IMR-90 (cell line): Measurements from ENCODE around the gene SLC4A1. TPM values are rescaled to one million over a fixed set of nuclear protein-coding genes. Genes with fewer than 3 reads are reported as not detected.

Source experiments
- ATAC-seq: fragments of 200-7000 bp; cut with Tn5 transposase; 2 replicates; pipeline ENCODE4 v1.9.1; 2020; ENCODE audit warnings: low read depth, mild to moderate bottlenecking, moderate library complexity
- BruUV-seq: library from RNA; stranded (reverse); fragments of 400-500 nt; replicated peaks from 2 replicates; lab custom pipeline; 2021; lab: Mats Ljungman, UMichigan
- CTCF ChIA-PET: fragments of 300-600 bp; formaldehyde crosslinking; extraction: SDS; loops from one replicate; lab custom pipeline; 2021; ENCODE audit warnings: antibody characterized with exemption; lab: Yijun Ruan, JAX
- POLR2A ChIA-PET: fragments of 300-600 bp; sonication (Branson Sonifier 250); formaldehyde crosslinking; loops from one replicate; lab custom pipeline; 2022; ENCODE audit warnings: antibody characterized with exemption; ENCODE audit not compliant: unreplicated experiment; lab: Charles Lee
- DNase-seq: peaks from one replicate; pipeline ENCODE4 v3.0.0; 2013
- H2AFZ ChIP-seq: replicated peaks from 2 replicates; pipeline ENCODE3; 2013; ENCODE audit warnings: low read length, mild to moderate bottlenecking; ENCODE audit not compliant: poor library complexity
- H2AK5ac ChIP-seq: 2 replicates; pipeline ENCODE4 v1.6.1; 2013; ENCODE audit warnings: low read depth, low read length, inconsistent platforms
- H2AK9ac ChIP-seq: replicated peaks from 2 replicates; pipeline ENCODE3; 2013; ENCODE audit warnings: mild to moderate bottlenecking, low read depth, low read length, moderate library complexity; ENCODE audit not compliant: poor library complexity
- H2BK120ac ChIP-seq: 2 replicates; pipeline ENCODE4 v1.6.1; 2013; ENCODE audit warnings: low read depth, low read length, inconsistent platforms
- H2BK15ac ChIP-seq: 3 replicates; pipeline ENCODE4 v1.6.1; 2013; ENCODE audit warnings: low read depth, low read length, inconsistent platforms
- H2BK20ac ChIP-seq: 2 replicates; pipeline ENCODE4 v1.6.1; 2013; ENCODE audit warnings: low read depth, mild to moderate bottlenecking, inconsistent platforms, low read length, moderate library complexity
- H2BK5ac ChIP-seq: 2 replicates; pipeline ENCODE4 v1.6.1; 2013; ENCODE audit warnings: mild to moderate bottlenecking, low read depth, low read length, inconsistent platforms; ENCODE audit not compliant: poor library complexity, severe bottlenecking
- H3K14ac ChIP-seq: replicated peaks from 2 replicates; pipeline ENCODE4 v1.6.1; 2013; ENCODE audit warnings: low read depth, low read length, inconsistent platforms
- H3K18ac ChIP-seq: 2 replicates; pipeline ENCODE4 v1.6.1; 2013; ENCODE audit warnings: low read depth, low read length, control low read depth
- H3K23ac ChIP-seq: 2 replicates; pipeline ENCODE4 v1.6.1; 2013; ENCODE audit warnings: low read depth, low read length, inconsistent platforms
- H3K27ac ChIP-seq: 2 replicates; pipeline ENCODE4 v1.5.1; 2013; ENCODE audit warnings: mild to moderate bottlenecking, control low read depth, low read length; ENCODE audit not compliant: insufficient read depth
- H3K27me3 ChIP-seq: 2 replicates; pipeline ENCODE4 v1.6.1; 2013; ENCODE audit warnings: low read length; ENCODE audit not compliant: control insufficient read depth, insufficient read depth
- H3K36me3 ChIP-seq: 2 replicates; pipeline ENCODE4 v1.6.1; 2013; ENCODE audit warnings: low read length, mixed read lengths; ENCODE audit not compliant: control insufficient read depth, insufficient read depth
- H3K4ac ChIP-seq: 2 replicates; pipeline ENCODE4 v1.6.1; 2013; ENCODE audit warnings: low read depth, low read length, inconsistent platforms
- H3K4me1 ChIP-seq: 2 replicates; pipeline ENCODE4 v1.6.1; 2013; ENCODE audit warnings: low read length, mixed read lengths; ENCODE audit not compliant: control insufficient read depth, insufficient read depth
- H3K4me2 ChIP-seq: 2 replicates; pipeline ENCODE4 v1.6.1; 2013; ENCODE audit warnings: low read depth, mild to moderate bottlenecking, control low read depth, low read length, moderate library complexity
- H3K4me3 ChIP-seq: 2 replicates; pipeline ENCODE4 v1.5.1; 2013; ENCODE audit warnings: low read depth, mild to moderate bottlenecking, control low read depth, low read length, moderate library complexity; ENCODE audit not compliant: insufficient read depth
- H3K56ac ChIP-seq: 2 replicates; pipeline ENCODE4 v1.6.1; 2013; ENCODE audit warnings: low read length, inconsistent platforms; ENCODE audit not compliant: insufficient read depth; ENCODE audit errors: extremely low read depth
- H3K79me1 ChIP-seq, 2 experiments: 2 replicates each; pipeline ENCODE4 v1.6.1; 2013; ENCODE audit warnings: low read length in 2 of 2, inconsistent platforms in 1 of 2, low read depth in 1 of 2
- H3K9ac ChIP-seq: 2 replicates; pipeline ENCODE4 v1.6.1; 2013; ENCODE audit warnings: low read depth, low read length, control low read depth
- H3K9me1 ChIP-seq: 2 replicates; pipeline ENCODE4 v1.6.1; 2013; ENCODE audit warnings: low read length, inconsistent platforms; ENCODE audit not compliant: insufficient read depth
- H3K9me3 ChIP-seq: 2 replicates; pipeline ENCODE4 v1.6.1; 2013; ENCODE audit warnings: low read length; ENCODE audit not compliant: control insufficient read depth, insufficient read depth
- H4K20me1 ChIP-seq: 2 replicates; pipeline ENCODE4 v1.6.1; 2013; ENCODE audit warnings: low read length, inconsistent platforms; ENCODE audit not compliant: insufficient read depth
- H4K5ac ChIP-seq: 2 replicates; pipeline ENCODE4 v1.6.1; 2013; ENCODE audit warnings: mild to moderate bottlenecking, low read depth, low read length, control low read depth
- H4K8ac ChIP-seq, 2 experiments: 2 replicates each; pipeline ENCODE4 v1.6.1; 2013; ENCODE audit warnings: low read depth in 2 of 2, low read length in 2 of 2, control low read depth in 1 of 2, inconsistent platforms in 1 of 2
- H4K91ac ChIP-seq: 2 replicates; pipeline ENCODE4 v1.6.1; 2013; ENCODE audit warnings: low read depth, low read length, inconsistent platforms; ENCODE audit not compliant: insufficient read depth
- BHLHE40 ChIP-seq: fragments of 150-350 bp; IDR thresholded peaks from 2 replicates; pipeline ENCODE4 v1.6.1; 2016; ENCODE audit warnings: mild to moderate bottlenecking, low read depth, low read length
- CEBPB ChIP-seq: IDR thresholded peaks from 2 replicates; pipeline ENCODE4 v1.6.1; 2012; ENCODE audit warnings: low read depth, low read length, improper control_type of control experiment
- CHD1 ChIP-seq: IDR thresholded peaks from 2 replicates; pipeline ENCODE4 v1.6.1; 2012; ENCODE audit warnings: low read depth, low read length, improper control_type of control experiment
- CTCF ChIP-seq: conservative IDR thresholded peaks from 2 replicates; pipeline ENCODE4 v1.5.1; 2012; ENCODE audit warnings: mild to moderate bottlenecking, low read depth, low read length, improper control_type of control experiment
- ELK1 ChIP-seq: fragments of 150-350 bp; IDR thresholded peaks from 2 replicates; pipeline ENCODE4 v1.6.1; 2016; ENCODE audit warnings: low read depth, mild to moderate bottlenecking, low read length, moderate library complexity, borderline replicate concordance
- FOS ChIP-seq: fragments of 150-350 bp; IDR thresholded peaks from 2 replicates; pipeline ENCODE4 v1.6.1; 2016; ENCODE audit warnings: low read depth, low read length
- MAFK ChIP-seq: IDR thresholded peaks from 2 replicates; pipeline ENCODE4 v1.6.1; 2012; ENCODE audit warnings: low read depth, low read length, improper control_type of control experiment
- MAZ ChIP-seq: IDR thresholded peaks from 2 replicates; pipeline ENCODE4 v1.6.1; 2012; ENCODE audit warnings: low read depth, mild to moderate bottlenecking, low read length, improper control_type of control experiment, moderate library complexity, borderline replicate concordance
- MXI1 ChIP-seq: IDR thresholded peaks from 2 replicates; pipeline ENCODE4 v1.6.1; 2012; ENCODE audit warnings: low read depth, mild to moderate bottlenecking, low read length, moderate library complexity, borderline replicate concordance
- NFE2L2 ChIP-seq: fragments of 150-350 bp; IDR thresholded peaks from 2 replicates; pipeline ENCODE4 v1.6.1; 2016; ENCODE audit warnings: low read depth, mild to moderate bottlenecking, low read length
- POLR2A ChIP-seq: IDR thresholded peaks from 2 replicates; pipeline ENCODE4 v1.6.1; 2012; ENCODE audit warnings: mild to moderate bottlenecking, low read depth, low read length
- RAD21 ChIP-seq: IDR thresholded peaks from 2 replicates; pipeline ENCODE4 v1.6.1; 2012; ENCODE audit warnings: low read length, improper control_type of control experiment
- RCOR1 ChIP-seq: IDR thresholded peaks from 2 replicates; pipeline ENCODE4 v1.6.1; 2012; ENCODE audit warnings: mild to moderate bottlenecking, low read length, improper control_type of control experiment; ENCODE audit not compliant: insufficient replicate concordance
- RFX5 ChIP-seq: IDR thresholded peaks from 2 replicates; pipeline ENCODE4 v1.8.0; 2012; ENCODE audit warnings: low read depth, mild to moderate bottlenecking, low read length, moderate library complexity
- SMC3 ChIP-seq: fragments of 150-350 bp; IDR thresholded peaks from 2 replicates; pipeline ENCODE4 v1.6.1; 2016; ENCODE audit warnings: low read depth, mild to moderate bottlenecking, antibody characterized with exemption, low read length, moderate library complexity
- USF2 ChIP-seq: fragments of 150-350 bp; IDR thresholded peaks from 2 replicates; pipeline ENCODE4 v1.6.1; 2017; ENCODE audit warnings: mild to moderate bottlenecking, antibody characterized with exemption, low read length, low read depth
- WGBS, 2 experiments: methylation state at CpG; one replicate each; pipeline versions ENCODE4 v1.1.5 to v1.1.7; 2013; ENCODE audit warnings: missing lambda C conversion rate in 2 of 2; ENCODE audit not compliant: insufficient read length in 1 of 2; ENCODE audit errors: extremely low coverage in 2 of 2; 5-methylcytosine and 5-hydroxymethylcytosine counted together
- dilution Hi-C: fragments of 300-500 bp; cut with HindIII; formaldehyde crosslinking; loops from one replicate; pipeline ENCODE4 v1.14.3; 2018; ENCODE audit warnings: low sequenced_read_pairs; ENCODE audit not compliant: unreplicated experiment
- in situ Hi-C: fragments of 300-500 bp; cut with MboI; formaldehyde crosslinking; loops from 3 replicates; pipeline ENCODE4 v1.14.3; 2019; ENCODE audit warnings: low sequenced_read_pairs, inconsistent platforms, mixed read lengths
- intact Hi-C: fragments of 100-400 bp; cut with micrococcal nuclease; formaldehyde crosslinking; loops from 2 replicates; pipeline ENCODE4 v1.10.0; 2022
- polyA plus RNA-seq, 3 experiments: library from polyadenylated mRNA; depleted of rRNA; stranded (reverse); fragments of >200 nt; gene quantifications; 2 replicates each; pipeline ENCODE4 v1.2.3, GENCODE V29; 2012; ENCODE audit warnings: low replicate concordance in 1 of 3
- total RNA-seq: library from RNA; depleted of rRNA; stranded (reverse); fragments of >200 nt; gene quantifications from 2 replicates; pipeline ENCODE4 v1.2.3, GENCODE V29; 2012

The SLC4A1 gene
- total and polyA plus RNA-seq, 2 of the 4 experiments (the other 2 are of a cell fraction) = not detected

GRCh38 chr17:44249501-44250246 is 18.3 kb downstream of the SLC4A1 start:
- Histone ChIP-seq H4K91ac (no peak overlapping the region), H2AK5ac (no peak overlapping the region), H3K36me3 (no peaks in the 10 kb centered on the region), H2AFZ (no peak overlapping the region), H3K23ac (no peak overlapping the region), H2AK9ac (no peak overlapping the region), H3K4me2 (no peak overlapping the region), H3K9me1 (no peaks in the 10 kb centered on the region), H4K5ac (no peak overlapping the region), H2BK5ac (no peak overlapping the region), H3K4me3 (no peak overlapping the region), H2BK20ac (no peak overlapping the region), H3K9me3 (no peaks in the 10 kb centered on the region), H2BK15ac (no peak overlapping the region), H3K4ac (no peak overlapping the region), H3K27ac (no peak overlapping the region), H4K20me1 (no peaks in the 10 kb centered on the region), H3K14ac (no peak overlapping the region), H3K4me1 (no peaks in the 10 kb centered on the region), H3K79me1 (no peaks in the 10 kb centered on the region), H3K18ac (no peak overlapping the region), H2BK120ac (no peak overlapping the region), H3K27me3 (peaks cover 41% of the 10 kb centered on the region), H3K9ac (no peak overlapping the region), H3K56ac (no peak overlapping the region), H4K8ac (no peak overlapping the region)
- no peak for ATAC-seq
- DNase-seq = no peak
- BruUV-seq = no TSS peak
- 86% methylated on average over 1 of the region's 9 CpGs; no CpG with 5 or more reads in 1 of the 2 experiments for WGBS, 2 experiments
- no peak for TF ChIP-seq MXI1
- no peak for TF ChIP-seq RFX5
- TF ChIP-seq SMC3 = no peak
- no peak for TF ChIP-seq BHLHE40
- no peak for TF ChIP-seq POLR2A
- no peak for TF ChIP-seq ELK1
- no peak for TF ChIP-seq CEBPB
- no peak for TF ChIP-seq FOS
- TF ChIP-seq MAZ = no peak
- no peak for TF ChIP-seq MAFK
- TF ChIP-seq CHD1 = no peak
- TF ChIP-seq NFE2L2 = no peak
- TF ChIP-seq RAD21 = no peak
- no peak for TF ChIP-seq CTCF
- TF ChIP-seq USF2 = no peak
- TF ChIP-seq RCOR1 = no peak
- dilution Hi-C loops = no loop called here
- in situ Hi-C loops = no loop called here
- intact Hi-C loops = no loop called here
- ChIA-PET CTCF (no interaction called here), POLR2A (no interaction called here)
